PFSK-1 (cell line): ENCODE data around the gene HIP1.
A peak's percentile ranks its signal among the peaks of the same experiment; 100 is the strongest.

Experiments used
- FOXP2 ChIP-seq: optimal IDR thresholded peaks from 2 replicates; pipeline ENCODE3; 2011; ENCODE audit warnings: borderline replicate concordance, control low read depth, inconsistent platforms; ENCODE audit not compliant: insufficient read depth; ENCODE audit errors: extremely low read length, extremely low read depth
- POLR2AphosphoS5 ChIP-seq: IDR thresholded peaks from 2 replicates; pipeline ENCODE4 v1.6.1; 2012; ENCODE audit warnings: low read depth, mild to moderate bottlenecking, control low read depth, low read length, moderate library complexity
- REST ChIP-seq, 2 experiments: IDR thresholded peaks; 2 replicates each; pipeline versions ENCODE4 v1.6.1 to v1.8.0; 2011 to 2012; ENCODE audit warnings: low read depth in 2 of 2, low read length in 2 of 2, control low read depth in 1 of 2, inconsistent platforms in 1 of 2, mild to moderate bottlenecking in 1 of 2, moderate library complexity in 1 of 2; ENCODE audit not compliant: insufficient read depth in 1 of 2
- SIN3A ChIP-seq: IDR thresholded peaks from 2 replicates; pipeline ENCODE4 v1.6.1; 2012; ENCODE audit warnings: mild to moderate bottlenecking, low read length, moderate library complexity, borderline replicate concordance; ENCODE audit not compliant: insufficient read depth
- TAF1 ChIP-seq: IDR thresholded peaks from 2 replicates; pipeline ENCODE4 v1.6.1; 2012; ENCODE audit warnings: low read length, control low read depth, borderline replicate concordance; ENCODE audit not compliant: insufficient read depth

HIP1 gene

GRCh38 chr7:75732764-75733630, 5.7 kb downstream of the HIP1 start:
- no peak for TF ChIP-seq REST (IDR thresholded peaks at IDR 0.05; ENCODE audit: insufficient read depth in 1 of 2, low read depth in 2 of 2, low read length in 2 of 2)
- no peak for TF ChIP-seq SIN3A
- TF ChIP-seq TAF1 = no peak
- no peak for TF ChIP-seq FOXP2
- TF ChIP-seq POLR2AphosphoS5 = no peak

- TF ChIP-seq FOXP2 = no peak
- TF ChIP-seq REST (IDR thresholded peaks at IDR 0.05; ENCODE audit: insufficient read depth in 1 of 2, low read depth in 2 of 2, low read length in 2 of 2) = no peak
- no peak for TF ChIP-seq POLR2AphosphoS5
- no peak for TF ChIP-seq SIN3A
- TF ChIP-seq TAF1 = no peak
These were observed 6.7 kb downstream of the HIP1 start for GRCh38 chr7:75732016-75732521.

- TF ChIP-seq REST (IDR thresholded peaks at IDR 0.05; ENCODE audit: insufficient read depth in 1 of 2, low read depth in 2 of 2, low read length in 2 of 2) (no peak), FOXP2 (peak; percentile 39)
These were observed 8.9 kb downstream of the HIP1 start for GRCh38 chr7:75729851-75730274.

GRCh38 chr7:75727881-75728593, 10.7 kb downstream of the HIP1 start:
- no peak for TF ChIP-seq POLR2AphosphoS5
- TF ChIP-seq TAF1 = no peak
- no peak for TF ChIP-seq SIN3A
- TF ChIP-seq FOXP2 = no peak
- TF ChIP-seq REST (IDR thresholded peaks at IDR 0.05; ENCODE audit: insufficient read depth in 1 of 2, low read depth in 2 of 2, low read length in 2 of 2) = no peak
